Stimulated activated CD4-positive, alpha-beta T cell treated with anti-CD3 and anti-CD28 coated beads, TNF-alpha, amount 100 ng/mL, for 1 hour (primary cell): ENCODE data around the gene CCL16.
A peak's percentile ranks its signal among the peaks of the same experiment; 100 is the strongest.
"Not testable (repeated sequence)": the region's sequence is repeated elsewhere in the genome, so short reads cannot be mapped to it uniquely, and the experiment has no call there.

Source experiments
- DNase-seq, 3 donors: peaks; one replicate each; pipeline ENCODE4 v3.0.0-alpha.2; 2020; ENCODE audit warnings: low read depth in 3 of 3, low spot score in 1 of 3

CCL16 gene

GRCh38 chr17:35942588-35943186 lies 38.6 kb downstream of the CCL16 start:
- no peak for DNase-seq

- not testable (repeated sequence) for DNase-seq
These were observed 42.8 kb downstream of the CCL16 start for GRCh38 chr17:35938492-35938891.

- no peak for DNase-seq
These were observed 45.2 kb downstream of the CCL16 start for GRCh38 chr17:35936063-35936462.

- no peak for DNase-seq
These were observed 46.5 kb downstream of the CCL16 start for GRCh38 chr17:35934760-35935159.

GRCh38 chr17:35932586-35932985 lies 48.7 kb downstream of the CCL16 start:
- no peak for DNase-seq

GRCh38 chr17:35931794-35932425 lies 49.4 kb downstream of the CCL16 start:
- no peak for DNase-seq

- peak; percentile 21 to 72 (median 48) for DNase-seq
These were observed 50.9 kb downstream of the CCL16 start, which contains the start of gene RDM1 for GRCh38 chr17:35930211-35931065. TSS of gene RDM1 (minus strand) at chr17:35930773. CDS start at chr17:35930727, 46 bp downstream.

- no peak for DNase-seq
These were observed 53.6 kb downstream of the CCL16 start for GRCh38 chr17:35927714-35928113.
